ENCODE results near the gene SBK2. TPM values are rescaled to one million over a fixed set of nuclear protein-coding genes. Genes with fewer than 3 reads are reported as not detected.

SBK2 gene
- total RNA-seq, 1 donor from 2014 or later: not detected

GRCh38 chr19:55493645-55494171, 43.2 kb downstream of the SBK2 start:
- Histone ChIP-seq H3K9me3 (no peaks in the 10 kb centered on the region), H3K4me1 (no peaks in the 10 kb centered on the region), H3K4me3 (no peak overlapping the region), H3K36me3 (no peaks in the 10 kb centered on the region), H3K27ac (peak overlapping the region; percentile 58), H3K27me3 (peaks cover 6% of the 10 kb centered on the region)
- no peak for ATAC-seq
- intact Hi-C loops (cut with DNase I): no loop called here
- TF ChIP-seq CTCF (IDR thresholded peaks at IDR 0.05): no peak
- no peak for DNase-seq

GRCh38 chr19:55493052-55493644, 43.8 kb downstream of the SBK2 start:
- no peak for DNase-seq
- ATAC-seq: no peak
- H3K4me1 ChIP-seq: no peaks in the 10 kb centered on the region
- peak overlapping the region; percentile 58 for H3K27ac ChIP-seq
- peaks cover 6% of the 10 kb centered on the region for H3K27me3 ChIP-seq
- H3K9me3 ChIP-seq: no peaks in the 10 kb centered on the region
- no peak overlapping the region for H3K4me3 ChIP-seq
- no peaks in the 10 kb centered on the region for H3K36me3 ChIP-seq
- TF ChIP-seq CTCF (IDR thresholded peaks at IDR 0.05): no peak
- intact Hi-C loops (cut with DNase I): no loop called here

GRCh38 chr19:55492362-55492944, 44.5 kb downstream of the SBK2 start:
- H3K4me1 ChIP-seq: no peaks in the 10 kb centered on the region
- intact Hi-C loops (cut with DNase I): no loop called here
- no peak for TF ChIP-seq CTCF (IDR thresholded peaks at IDR 0.05)
- peaks cover 6% of the 10 kb centered on the region for H3K27me3 ChIP-seq
- H3K36me3 ChIP-seq: no peaks in the 10 kb centered on the region
- DNase-seq: no peak
- no peaks in the 10 kb centered on the region for H3K9me3 ChIP-seq
- H3K27ac ChIP-seq: no peak overlapping the region
- H3K4me3 ChIP-seq: no peak overlapping the region
- ATAC-seq: no peak

- Histone ChIP-seq H3K9me3 (no peaks in the 10 kb centered on the region), H3K4me3 (no peak overlapping the region), H3K27ac (no peak overlapping the region), H3K4me1 (no peaks in the 10 kb centered on the region), H3K36me3 (no peaks in the 10 kb centered on the region), H3K27me3 (peaks cover 6% of the 10 kb centered on the region)
- intact Hi-C loops (cut with DNase I): no loop called here
- DNase-seq (no peak), ATAC-seq (no peak)
- no peak for TF ChIP-seq CTCF (IDR thresholded peaks at IDR 0.05)
Measured at GRCh38 chr19:55491546-55492360, 45.2 kb downstream of the SBK2 start.

GRCh38 chr19:55490478-55491432, 46.2 kb downstream of the SBK2 start:
- no peaks in the 10 kb centered on the region for H3K36me3 ChIP-seq
- no peak overlapping the region for H3K27ac ChIP-seq
- H3K9me3 ChIP-seq: no peaks in the 10 kb centered on the region
- peaks cover 6% of the 10 kb centered on the region for H3K27me3 ChIP-seq
- intact Hi-C loops (cut with DNase I): no loop called here
- no peaks in the 10 kb centered on the region for H3K4me1 ChIP-seq
- no peak for TF ChIP-seq CTCF (IDR thresholded peaks at IDR 0.05)
- no peak overlapping the region for H3K4me3 ChIP-seq
- DNase-seq (no peak), ATAC-seq (no peak)

Measured in upper lobe of right lung (tissue), 1 donor.